Duodenal mucosa (tissue), 2 donors: ENCODE measurements around the gene NOS1AP.

Experiments
- H3K27ac ChIP-seq: one replicate; pipeline ENCODE4 v1.7.0; 2013; ENCODE audit warnings: low read depth, low read length
- H3K27me3 ChIP-seq, 2 donors: one replicate each; pipeline ENCODE4 v1.7.0; 2013; ENCODE audit warnings: low read length in 2 of 2, control low read depth in 1 of 2; ENCODE audit not compliant: insufficient read depth in 2 of 2, control insufficient read depth in 1 of 2
- H3K36me3 ChIP-seq, 2 donors: one replicate each; pipeline ENCODE4 v1.7.0; 2013; ENCODE audit warnings: low read length in 2 of 2, control low read depth in 1 of 2; ENCODE audit not compliant: insufficient read depth in 2 of 2, control insufficient read depth in 1 of 2
- H3K4me1 ChIP-seq, 2 donors: one replicate each; pipeline ENCODE4 v1.7.0; 2013; ENCODE audit warnings: low read length in 2 of 2, control low read depth in 1 of 2; ENCODE audit not compliant: insufficient read depth in 2 of 2, control insufficient read depth in 1 of 2
- H3K4me3 ChIP-seq, 2 donors: one replicate each; pipeline ENCODE4 v1.7.0; 2013; ENCODE audit warnings: low read length in 2 of 2, low read depth in 1 of 2
- H3K9ac ChIP-seq, 2 donors: one replicate each; pipeline ENCODE4 v1.7.0; 2013; ENCODE audit warnings: low read length in 2 of 2, low read depth in 1 of 2
- H3K9me3 ChIP-seq, 2 donors: one replicate each; pipeline ENCODE4 v1.7.0; 2013; ENCODE audit warnings: low read length in 2 of 2, control low read depth in 1 of 2; ENCODE audit not compliant: control insufficient read depth in 1 of 2

NOS1AP gene

GRCh38 chr1:162186026-162186374 is 116.5 kb downstream of the NOS1AP start:
- no peaks in the 10 kb centered on the region for H3K9me3 ChIP-seq
- H3K36me3 ChIP-seq: no peaks in the 10 kb centered on the region
- no peak overlapping the region for H3K4me3 ChIP-seq
- no peaks in the 10 kb centered on the region for H3K27me3 ChIP-seq
- no peak overlapping the region for H3K27ac ChIP-seq
- H3K9ac ChIP-seq: no peak overlapping the region
- peaks cover 0 to 2% of the 10 kb centered on the region in 2 donors for H3K4me1 ChIP-seq

GRCh38 chr1:162186406-162186805 is 116.9 kb downstream of the NOS1AP start:
- no peak overlapping the region for H3K27ac ChIP-seq
- H3K4me1 ChIP-seq: peaks cover under 1 to 6% of the 10 kb centered on the region in 2 donors
- H3K9ac ChIP-seq: no peak overlapping the region
- H3K27me3 ChIP-seq: no peaks in the 10 kb centered on the region
- H3K4me3 ChIP-seq: no peak overlapping the region
- H3K36me3 ChIP-seq: no peaks in the 10 kb centered on the region
- H3K9me3 ChIP-seq: no peaks in the 10 kb centered on the region

- H3K4me3 ChIP-seq: no peak overlapping the region
- H3K36me3 ChIP-seq: no peaks in the 10 kb centered on the region
- no peaks in the 10 kb centered on the region for H3K27me3 ChIP-seq
- no peak overlapping the region for H3K9ac ChIP-seq
- no peak overlapping the region for H3K27ac ChIP-seq
- H3K9me3 ChIP-seq: no peaks in the 10 kb centered on the region
- peaks cover 12 to 18% of the 10 kb centered on the region in 2 donors for H3K4me1 ChIP-seq
These were observed 118.3 kb downstream of the NOS1AP start for GRCh38 chr1:162187687-162188276.

- Histone ChIP-seq H3K27me3 (no peaks in the 10 kb centered on the region), H3K9ac (no peak overlapping the region), H3K4me3 (no peak overlapping the region), H3K4me1 (peaks cover 26% of the 10 kb centered on the region in 2 donors), H3K27ac (no peak overlapping the region), H3K36me3 (no peaks in the 10 kb centered on the region), H3K9me3 (no peaks in the 10 kb centered on the region)
These were observed 119.9 kb downstream of the NOS1AP start for GRCh38 chr1:162189345-162189744.

GRCh38 chr1:162191396-162192305 is 122.2 kb downstream of the NOS1AP start:
- no peak overlapping the region for H3K27ac ChIP-seq
- H3K4me1 ChIP-seq: peaks cover 36 to 37% of the 10 kb centered on the region in 2 donors

GRCh38 chr1:162192306-162192678 is 122.8 kb downstream of the NOS1AP start:
- peaks cover 39 to 42% of the 10 kb centered on the region in 2 donors for H3K4me1 ChIP-seq
- no peak overlapping the region for H3K27ac ChIP-seq
- H3K36me3 ChIP-seq: no peaks in the 10 kb centered on the region
- H3K4me3 ChIP-seq: no peak overlapping the region
- H3K9ac ChIP-seq: no peak overlapping the region
- no peaks in the 10 kb centered on the region for H3K27me3 ChIP-seq
- no peaks in the 10 kb centered on the region for H3K9me3 ChIP-seq

More at GRCh38 chr1:162191396-162192305, 122.2 kb downstream of the NOS1AP start:
- Histone ChIP-seq H3K36me3 (no peaks in the 10 kb centered on the region), H3K27me3 (no peaks in the 10 kb centered on the region), H3K4me3 (no peak overlapping the region), H3K9me3 (no peaks in the 10 kb centered on the region), H3K9ac (no peak overlapping the region)

GRCh38 chr1:162192763-162193162 is 123.3 kb downstream of the NOS1AP start:
- Histone ChIP-seq H3K9me3 (no peaks in the 10 kb centered on the region), H3K4me1 (peaks cover 43 to 47% of the 10 kb centered on the region in 2 donors), H3K27ac (no peak overlapping the region), H3K36me3 (no peaks in the 10 kb centered on the region), H3K4me3 (no peak overlapping the region), H3K9ac (no peak overlapping the region), H3K27me3 (no peaks in the 10 kb centered on the region)

- no peaks in the 10 kb centered on the region for H3K36me3 ChIP-seq
- no peak overlapping the region for H3K9ac ChIP-seq
- peaks cover 47 to 50% of the 10 kb centered on the region in 2 donors for H3K4me1 ChIP-seq
These were observed 123.7 kb downstream of the NOS1AP start for GRCh38 chr1:162193221-162193620.

GRCh38 chr1:162193815-162194214 is 124.3 kb downstream of the NOS1AP start:
- no peaks in the 10 kb centered on the region for H3K9me3 ChIP-seq
- H3K4me3 ChIP-seq: no peak overlapping the region
- H3K36me3 ChIP-seq: no peaks in the 10 kb centered on the region
- no peak overlapping the region for H3K9ac ChIP-seq
- no peak overlapping the region for H3K27ac ChIP-seq
- H3K4me1 ChIP-seq: peaks cover 47 to 50% of the 10 kb centered on the region in 2 donors
- H3K27me3 ChIP-seq: no peaks in the 10 kb centered on the region

More at GRCh38 chr1:162193221-162193620, 123.7 kb downstream of the NOS1AP start:
- H3K27me3 ChIP-seq: no peaks in the 10 kb centered on the region
- no peak overlapping the region for H3K27ac ChIP-seq
- no peak overlapping the region for H3K4me3 ChIP-seq
- no peaks in the 10 kb centered on the region for H3K9me3 ChIP-seq

- Histone ChIP-seq H3K4me3 (no peak overlapping the region), H3K27ac (no peak overlapping the region), H3K36me3 (no peaks in the 10 kb centered on the region), H3K9me3 (no peaks in the 10 kb centered on the region), H3K27me3 (no peaks in the 10 kb centered on the region), H3K4me1 (peaks cover 47 to 50% of the 10 kb centered on the region in 2 donors), H3K9ac (no peak overlapping the region)
These were observed 126.1 kb downstream of the NOS1AP start for GRCh38 chr1:162195567-162195966.
